ENCODE data around the gene NOX5. TPM values are rescaled to one million over a fixed set of nuclear protein-coding genes. Genes with fewer than 3 reads are reported as not detected.

The NOX5 gene
- total RNA-seq, 1 donor from 2014 or later, result 0.06 TPM

GRCh38 chr15:69016021-69016595, 1.6 kb downstream of the NOX5 start:
- no peak overlapping the region for H3K4me3 ChIP-seq (ENCODE audit: low read depth, low read length)
- TF ChIP-seq CTCF (conservative IDR thresholded peaks at IDR 0.05; ENCODE audit: low read depth, low read length), result no peak
- no peak for DNase-seq (ENCODE audit: low read depth)

GRCh38 chr15:69017978-69018377, 3.5 kb downstream of the NOX5 start:
- TF ChIP-seq CTCF (conservative IDR thresholded peaks at IDR 0.05; ENCODE audit: low read depth, low read length), result no peak
- no peak for DNase-seq (ENCODE audit: low read depth)
- H3K4me3 ChIP-seq (ENCODE audit: low read depth, low read length), result no peak overlapping the region

GRCh38 chr15:69018951-69019350, 4.5 kb downstream of the NOX5 start:
- no peak for DNase-seq (ENCODE audit: low read depth)
- no peak for TF ChIP-seq CTCF (conservative IDR thresholded peaks at IDR 0.05; ENCODE audit: low read depth, low read length)
- no peak overlapping the region for H3K4me3 ChIP-seq (ENCODE audit: low read depth, low read length)

- DNase-seq (ENCODE audit: low read depth), result no peak
- no peak overlapping the region for H3K4me3 ChIP-seq (ENCODE audit: low read depth, low read length)
- TF ChIP-seq CTCF (conservative IDR thresholded peaks at IDR 0.05; ENCODE audit: low read depth, low read length), result no peak
Measured at GRCh38 chr15:69021895-69022294, 7.4 kb downstream of the NOX5 start.

- TF ChIP-seq CTCF (conservative IDR thresholded peaks at IDR 0.05; ENCODE audit: low read depth, low read length), result no peak
- DNase-seq (ENCODE audit: low read depth), result no peak
- no peak overlapping the region for H3K4me3 ChIP-seq (ENCODE audit: low read depth, low read length)
Measured at GRCh38 chr15:69025320-69025719, 10.8 kb downstream of the NOX5 start.

- no peak for DNase-seq (ENCODE audit: low read depth)
- H3K4me3 ChIP-seq (ENCODE audit: low read depth, low read length), result no peak overlapping the region
- TF ChIP-seq CTCF (conservative IDR thresholded peaks at IDR 0.05; ENCODE audit: low read depth, low read length), result no peak
Measured at GRCh38 chr15:69026355-69026754, 11.9 kb downstream of the NOX5 start.

- H3K4me3 ChIP-seq (ENCODE audit: low read depth, low read length), result no peak overlapping the region
- DNase-seq (ENCODE audit: low read depth), result no peak
- TF ChIP-seq CTCF (conservative IDR thresholded peaks at IDR 0.05; ENCODE audit: low read depth, low read length), result no peak
Measured at GRCh38 chr15:69027976-69028518, 13.6 kb downstream of the NOX5 start.
